K562 (cell line): Measurements from ENCODE around the gene CLCF1. TPM values are rescaled to one million over a fixed set of nuclear protein-coding genes. Genes with fewer than 3 reads are reported as not detected.

Source experiments
- BHLHE40 ChIP-seq: IDR thresholded peaks from 2 replicates; pipeline ENCODE4 v1.6.1; 2011; ENCODE audit warnings: low read length, improper control_type of control experiment
- CREB1 ChIP-seq, 2 experiments: sonication (generic) in 1 of 2; formaldehyde crosslinking in 1 of 2; IDR thresholded peaks; 2 replicates each; pipeline versions ENCODE4 v1.6.1 to v1.8.0; 2012 to 2022; ENCODE audit warnings: inconsistent platforms in 1 of 2, mild to moderate bottlenecking in 1 of 2, missing genetic modification reagents in 1 of 2, moderate library complexity in 1 of 2
- CTBP1 ChIP-seq: fragments of 450-650 bp; IDR thresholded peaks from 2 replicates; pipeline ENCODE4 v1.6.1; 2016; ENCODE audit warnings: borderline replicate concordance
- FOSL1 ChIP-seq: fragments of 200-800 bp; sonication (Bioruptor generic); conservative IDR thresholded peaks from 2 replicates; pipeline ENCODE4 v1.6.1; 2016; ENCODE audit warnings: missing genetic modification characterization, missing compliant biosample characterization
- FOXK2 ChIP-seq, 2 experiments: fragments of 450-650 bp; IDR thresholded peaks in 1 of 2; conservative IDR thresholded peaks in 1 of 2; 2 replicates each; pipeline ENCODE4 v1.6.1; 2016; ENCODE audit warnings: low read depth in 2 of 2, mild to moderate bottlenecking in 1 of 2
- GTF2B ChIP-seq: IDR thresholded peaks from 2 replicates; pipeline ENCODE4 v1.6.1; 2011; ENCODE audit not compliant: insufficient read length; ENCODE audit errors: extremely low read depth
- HIVEP1 ChIP-seq: fragments of 250-450 bp; sonication (Bioruptor Pico); IDR thresholded peaks from 2 replicates; pipeline ENCODE4 v1.4.0; 2020; ENCODE audit warnings: mild to moderate bottlenecking
- HMGN3 ChIP-seq: IDR thresholded peaks from 2 replicates; pipeline ENCODE4 v1.6.1; 2011; ENCODE audit warnings: borderline replicate concordance, low read depth, mild to moderate bottlenecking, mixed read lengths, low read length; ENCODE audit not compliant: insufficient read length; ENCODE audit errors: extremely low read depth
- HNRNPLL ChIP-seq: fragments of 200-400 bp; formaldehyde crosslinking; IDR thresholded peaks from 2 replicates; pipeline ENCODE4 v1.6.1; 2017; ENCODE audit warnings: low read length, low read depth, mild to moderate bottlenecking; ENCODE audit not compliant: poor library complexity, severe bottlenecking
- MAFK ChIP-seq: IDR thresholded peaks from 2 replicates; pipeline ENCODE4 v1.6.1; 2011; ENCODE audit warnings: low read length, improper control_type of control experiment
- MTA3 ChIP-seq: fragments of 450-650 bp; formaldehyde crosslinking; IDR thresholded peaks from 2 replicates; pipeline ENCODE4 v1.6.1; 2017; ENCODE audit warnings: mild to moderate bottlenecking, borderline replicate concordance
- MYC ChIP-seq, 2 experiments: fragments of 250-450 bp in 1 of 2; sonication (Bioruptor Pico) in 1 of 2; IDR thresholded peaks; 2 replicates each; pipeline versions ENCODE4 v1.5.1 to v1.6.1; 2012 to 2021; ENCODE audit warnings: low read depth in 2 of 2, borderline replicate concordance in 1 of 2, improper control_type of control experiment in 1 of 2, low read length in 1 of 2, mild to moderate bottlenecking in 1 of 2, moderate library complexity in 1 of 2
- MYNN ChIP-seq, 2 experiments: sonication (generic); formaldehyde crosslinking in 1 of 2; IDR thresholded peaks; 2 replicates each; pipeline versions ENCODE4 v1.5.0 to v1.6.1; 2016 to 2020; ENCODE audit warnings: antibody characterized with exemption in 1 of 2, missing genetic modification reagents in 1 of 2
- NFIC ChIP-seq: fragments of 450-650 bp; IDR thresholded peaks from 2 replicates; pipeline ENCODE4 v1.6.1; 2017; ENCODE audit warnings: mild to moderate bottlenecking, inconsistent platforms
- RCOR1 ChIP-seq, 2 experiments: IDR thresholded peaks; 2 replicates each; pipeline ENCODE4 v1.6.1; 2012; ENCODE audit warnings: low read depth in 2 of 2, low read length in 2 of 2, borderline replicate concordance in 1 of 2, improper control_type of control experiment in 1 of 2
- SOX6 ChIP-seq: fragments of 450-650 bp; IDR thresholded peaks from 2 replicates; pipeline ENCODE4 v1.6.1; 2014; ENCODE audit warnings: mild to moderate bottlenecking
- SRSF9 ChIP-seq: fragments of 200-400 bp; formaldehyde crosslinking; IDR thresholded peaks from 2 replicates; pipeline ENCODE4 v1.6.1; 2017; ENCODE audit warnings: low read depth, low read length, borderline replicate concordance
- TAL1 ChIP-seq: fragments of 450-650 bp; IDR thresholded peaks from 2 replicates; pipeline ENCODE4 v1.6.1; 2016; ENCODE audit warnings: mild to moderate bottlenecking
- TRIM24 ChIP-seq, 2 experiments: fragments of 450-650 bp; IDR thresholded peaks; 2 replicates each; pipeline ENCODE4 v1.6.1; 2016
- XRCC3 ChIP-seq: fragments of 450-650 bp; IDR thresholded peaks from 2 replicates; pipeline ENCODE4 v1.6.1; 2017; ENCODE audit warnings: mild to moderate bottlenecking, moderate library complexity
- ZKSCAN1 ChIP-seq: fragments of 150-350 bp; IDR thresholded peaks from 2 replicates; pipeline ENCODE4 v1.6.1; 2016; ENCODE audit warnings: low read depth, low read length
- ZNF184 ChIP-seq: sonication (generic); formaldehyde crosslinking; IDR thresholded peaks from 2 replicates; pipeline ENCODE4 v1.5.0; 2020; ENCODE audit warnings: missing genetic modification reagents
- ZNF668 ChIP-seq: fragments of 250-450 bp; sonication (Bioruptor Pico); IDR thresholded peaks from 2 replicates; pipeline ENCODE4 v1.8.0; 2022; ENCODE audit warnings: mild to moderate bottlenecking, inconsistent platforms
- ZNF766 ChIP-seq: fragments of 200-800 bp; sonication (Bioruptor generic); conservative IDR thresholded peaks from 2 replicates; pipeline ENCODE4 v1.6.1; 2016; ENCODE audit warnings: missing genetic modification characterization, missing compliant biosample characterization
- polyA plus RNA-seq, 8 experiments: library from polyadenylated mRNA; depleted of rRNA in 4 of 8; stranded (reverse) in 5 of 8; unstranded in 3 of 8; fragments of >200 nt; fragmentation: Nextera tagmentation in 2 of 8; fragmentation: Illumina TruSeq in 1 of 8; extraction: Ambion mirVana in 2 of 8; extraction: Trizol in 1 of 8; gene quantifications; 2 replicates each; pipeline versions ENCODE4 v1.2.1 to v1.2.3, GENCODE V29; 2011 to 2014; ENCODE audit warnings: inconsistent platforms in 1 of 8, missing spikeins in 1 of 8
- total RNA-seq, 7 experiments: library from RNA; depleted of rRNA in 6 of 7; stranded (reverse); fragments of >200 nt in 6 of 7; fragmentation: Illumina TruSeq in 2 of 7; extraction: Trizol in 2 of 7; gene quantifications; 2 replicates each; pipeline versions ENCODE4 v1.2.1 to v1.2.3, GENCODE V29; 2011 to 2021; ENCODE audit warnings: low replicate concordance in 1 of 7
- TF ChIP-seq, protein P1 (sequence below): fragments of 250-450 bp; sonication (Bioruptor Pico); IDR thresholded peaks from 2 replicates; pipeline ENCODE4 v1.8.0; 2022; ENCODE audit warnings: inconsistent platforms, mild to moderate bottlenecking, moderate library complexity, borderline replicate concordance

Gene CLCF1
- total and polyA plus RNA-seq, 9 of the 15 experiments (the other 6 are each of a cell fraction or from before 2014, with no cell fraction given): 0.49 to 5.8 (median 3.0) TPM

DNA sequence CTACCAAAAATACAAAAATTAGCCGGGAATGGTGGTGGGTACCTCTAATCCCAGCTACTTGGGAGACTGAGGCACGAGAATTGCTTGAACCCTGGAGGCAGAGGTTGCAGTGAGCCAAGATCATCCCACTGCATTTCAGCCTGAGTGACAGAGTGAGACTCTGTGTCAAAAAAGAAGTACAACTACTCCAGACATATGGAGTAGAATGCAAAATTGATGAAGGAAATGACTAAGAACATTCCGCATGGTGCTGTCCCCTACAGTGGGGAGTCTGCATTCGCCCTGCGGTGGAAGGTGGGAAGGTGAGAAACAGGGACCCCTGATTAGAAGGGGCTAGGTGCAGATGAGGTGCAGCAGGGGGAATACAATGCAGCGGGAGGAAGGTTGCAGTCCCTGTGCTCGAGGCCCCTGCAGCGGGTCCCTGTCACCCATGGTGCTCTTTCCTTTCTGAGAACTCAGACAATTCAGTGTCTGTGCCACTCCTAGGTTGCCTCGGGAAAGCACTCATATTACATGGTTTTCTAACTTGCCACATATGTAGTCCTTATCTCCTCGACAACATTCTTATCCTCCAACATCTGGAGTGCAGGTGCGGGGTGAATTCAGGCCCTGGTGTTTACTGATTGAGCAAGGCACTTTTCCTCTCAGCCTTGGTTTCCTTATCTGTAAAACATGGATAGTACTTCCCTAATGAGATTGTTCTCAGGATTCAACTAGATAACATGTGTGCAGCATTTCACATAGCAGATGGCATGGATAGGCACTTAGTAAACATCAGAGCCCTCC lies 25.2 kb downstream of the CLCF1 start (continued):
- peak; percentile 94 for TF ChIP-seq CTBP1
- TF ChIP-seq GTF2B: no peak
- peak; percentile 75 for TF ChIP-seq BHLHE40
- peak; percentile 82 for TF ChIP-seq HMGN3
- TF ChIP-seq MYC (IDR thresholded peaks at IDR 0.05; ENCODE audit: low read depth, low read length): peak; percentile 71
- TF ChIP-seq MYC (CRISPR knock-in tag; IDR thresholded peaks at IDR 0.05; ENCODE audit: borderline replicate concordance, low read depth): no peak
- peak; percentile 97 for TF ChIP-seq SOX6
- TF ChIP-seq SRSF9: no peak
- TF ChIP-seq ZKSCAN1: 0 out of 2 replicates have a peak, but pooled peaks have one; percentile 9
- 0 out of 2 replicates have a peak, but pooled peaks have one; percentile 75 for TF ChIP-seq MTA3
- TF ChIP-seq RCOR1 (IDR thresholded peaks at IDR 0.05; ENCODE audit: borderline replicate concordance in 1 of 2, low read depth in 2 of 2, low read length in 2 of 2): peak; percentile 79 to 96; a peak in 3 of 4 replicates
- TF ChIP-seq FOSL1 (tag): peak; percentile 78
- TF ChIP-seq TAL1: peak; percentile 98
- peak; percentile 77; the same call in 1 of the 2 replicates for TF ChIP-seq ZNF668 (CRISPR knock-in tag)
- peak; percentile 79; a peak in 2 of 4 replicates for TF ChIP-seq FOXK2 (conservative IDR thresholded peaks at IDR 0.05 in 1 of 2, IDR thresholded peaks at IDR 0.05 in 1 of 2; ENCODE audit: low read depth in 2 of 2)
- TF ChIP-seq CREB1 (IDR thresholded peaks at IDR 0.05): peak; percentile 56
- TF ChIP-seq CREB1 (CRISPR knock-in tag; IDR thresholded peaks at IDR 0.05): no peak
- TF ChIP-seq TRIM24 (IDR thresholded peaks at IDR 0.05): peak; percentile 96 to 98
- peak; percentile 75; the same call in 1 of the 2 replicates for TF ChIP-seq MYNN (IDR thresholded peaks at IDR 0.05)
- TF ChIP-seq MYNN (CRISPR knock-in tag; IDR thresholded peaks at IDR 0.05): no peak
- TF ChIP-seq HNRNPLL: no peak
- TF ChIP-seq XRCC3: no peak
- TF ChIP-seq, protein P1, sequence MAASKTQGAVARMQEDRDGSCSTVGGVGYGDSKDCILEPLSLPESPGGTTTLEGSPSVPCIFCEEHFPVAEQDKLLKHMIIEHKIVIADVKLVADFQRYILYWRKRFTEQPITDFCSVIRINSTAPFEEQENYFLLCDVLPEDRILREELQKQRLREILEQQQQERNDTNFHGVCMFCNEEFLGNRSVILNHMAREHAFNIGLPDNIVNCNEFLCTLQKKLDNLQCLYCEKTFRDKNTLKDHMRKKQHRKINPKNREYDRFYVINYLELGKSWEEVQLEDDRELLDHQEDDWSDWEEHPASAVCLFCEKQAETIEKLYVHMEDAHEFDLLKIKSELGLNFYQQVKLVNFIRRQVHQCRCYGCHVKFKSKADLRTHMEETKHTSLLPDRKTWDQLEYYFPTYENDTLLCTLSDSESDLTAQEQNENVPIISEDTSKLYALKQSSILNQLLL (CRISPR knock-in tag): no peak
- peak; percentile 97 for TF ChIP-seq ZNF766
- no peak for TF ChIP-seq MAFK
- no peak for TF ChIP-seq ZNF184 (CRISPR knock-in tag)
- TF ChIP-seq NFIC: peak; percentile 92
- 0 out of 2 replicates have a peak, but pooled peaks have one; percentile 59 for TF ChIP-seq HIVEP1 (CRISPR knock-in tag)
